Measurements from ENCODE around the gene VIL1.

DNA sequence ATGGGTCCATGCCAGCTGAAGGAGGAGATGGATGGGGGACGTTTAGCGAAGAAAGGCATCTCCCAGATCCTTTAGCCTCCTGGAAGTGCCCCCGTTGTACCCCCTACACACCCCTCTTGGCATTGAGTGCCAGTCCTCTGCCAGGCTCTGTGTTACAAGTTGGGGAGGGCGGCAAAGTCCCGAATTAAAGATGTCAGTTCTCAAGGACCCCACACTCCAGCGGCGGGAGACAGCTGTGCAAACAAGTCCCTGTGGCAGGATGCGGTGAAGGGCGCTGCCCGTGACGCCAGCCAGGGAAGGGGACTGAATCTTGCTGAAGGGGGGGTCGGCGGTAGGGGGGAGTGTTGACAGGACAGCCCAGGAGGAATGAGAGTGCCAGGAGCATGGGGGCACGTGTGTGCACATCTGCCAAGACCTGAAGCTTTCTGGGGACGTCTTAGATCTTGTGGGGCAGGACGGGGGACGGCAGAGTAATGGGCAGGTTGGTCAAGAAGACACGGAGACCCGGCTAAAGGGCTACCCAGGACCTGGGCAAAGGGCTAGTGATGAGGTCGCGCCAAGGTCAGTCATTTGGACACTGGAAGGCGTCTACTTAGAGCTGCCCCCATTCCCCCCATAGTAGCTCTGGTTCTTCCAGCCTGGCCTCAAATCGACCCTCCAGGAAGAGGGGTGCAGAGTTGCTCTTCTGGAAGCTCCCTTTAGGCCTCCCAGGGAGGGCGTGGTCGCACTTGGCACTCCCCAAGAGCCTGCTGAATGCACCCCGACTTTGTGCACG lies 22.0 kb upstream of the VIL1 start:
- TF ChIP-seq POLR2AphosphoS5 (IDR thresholded peaks at IDR 0.05; ENCODE audit: borderline replicate concordance, low read depth, low read length) (no peak), EZH2 (IDR thresholded peaks at IDR 0.05) (no peak)

All from SK-N-MC (cell line).